Stimulated activated CD8-positive, alpha-beta memory T cell treated with anti-CD3 and anti-CD28 coated beads, Interleukin-15, amount 100 ng/mL, for 24 hours (primary cell): ENCODE results near the gene DEFB115.
"Not testable (repeated sequence)": the region's sequence is repeated elsewhere in the genome, so short reads cannot be mapped to it uniquely, and the experiment has no call there.

ENCODE experiments used
- DNase-seq: peaks from one replicate; pipeline ENCODE4 v3.0.0-alpha.2; 2020; ENCODE audit warnings: low read depth

The DEFB115 gene, protein sequence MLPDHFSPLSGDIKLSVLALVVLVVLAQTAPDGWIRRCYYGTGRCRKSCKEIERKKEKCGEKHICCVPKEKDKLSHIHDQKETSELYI

DNA sequence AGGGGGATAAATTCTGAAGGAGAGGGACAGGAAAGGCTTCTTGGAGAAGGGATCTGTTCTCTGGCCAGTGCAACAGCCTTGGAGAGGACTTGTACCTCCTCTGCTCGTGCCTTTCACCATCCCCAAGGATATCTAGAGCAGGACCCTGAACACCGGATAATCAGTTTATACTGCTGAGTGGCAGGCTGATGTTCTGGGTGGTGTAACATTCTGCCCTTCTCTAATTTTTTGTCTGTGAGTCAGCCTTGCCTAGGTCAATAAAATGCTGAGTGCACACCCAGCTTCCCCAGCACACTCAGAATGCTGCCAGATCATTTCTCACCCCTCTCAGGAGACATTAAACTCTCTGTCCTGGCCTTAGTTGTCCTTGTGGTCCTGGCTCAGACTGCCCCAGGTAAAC lies at the start of gene DEFB115:
Gene DEFB115 (plus strand): TSS at position 301 of the 400 bp plus-strand sequence. CDS start 0 bp downstream, at position 301.
- DNase-seq = no peak

DNA sequence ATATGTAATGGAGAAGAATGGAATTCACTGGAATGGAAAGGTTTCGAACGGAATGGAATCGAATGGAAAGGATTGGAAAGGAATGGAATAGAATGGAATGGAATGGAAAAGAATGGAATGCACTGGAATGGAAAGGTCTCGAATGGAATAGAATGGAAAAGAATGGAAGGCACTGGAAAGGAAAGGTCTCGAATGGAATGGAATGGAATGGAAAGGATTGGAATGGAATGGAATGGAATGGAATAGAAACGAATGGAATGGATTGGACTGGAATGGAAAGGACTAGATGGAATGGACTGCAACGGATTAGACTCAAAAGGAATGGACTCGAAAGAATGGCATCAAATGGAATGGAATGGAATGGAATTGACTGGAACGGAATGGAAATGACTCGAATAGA lies 20.5 kb upstream of the DEFB115 start:
- DNase-seq = no peak

DNA sequence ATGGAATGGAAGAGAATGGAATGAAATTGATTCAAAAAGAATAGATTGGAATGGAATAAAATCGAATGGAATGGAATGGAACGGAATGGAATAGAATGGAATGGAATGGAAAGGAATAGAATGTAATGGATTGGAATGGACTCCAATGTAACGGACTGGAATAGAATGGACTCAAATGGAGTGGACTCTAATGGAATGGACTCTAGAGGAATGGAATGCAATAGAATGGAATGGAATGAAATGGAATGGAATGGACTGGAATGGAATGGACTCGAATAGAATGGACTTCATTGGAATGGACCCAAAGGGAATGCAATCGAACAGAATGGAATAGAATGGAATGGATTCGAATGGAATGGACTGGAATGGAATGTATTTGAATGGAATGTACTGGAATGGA lies 19.7 kb upstream of the DEFB115 start:
- DNase-seq = no peak

DNA sequence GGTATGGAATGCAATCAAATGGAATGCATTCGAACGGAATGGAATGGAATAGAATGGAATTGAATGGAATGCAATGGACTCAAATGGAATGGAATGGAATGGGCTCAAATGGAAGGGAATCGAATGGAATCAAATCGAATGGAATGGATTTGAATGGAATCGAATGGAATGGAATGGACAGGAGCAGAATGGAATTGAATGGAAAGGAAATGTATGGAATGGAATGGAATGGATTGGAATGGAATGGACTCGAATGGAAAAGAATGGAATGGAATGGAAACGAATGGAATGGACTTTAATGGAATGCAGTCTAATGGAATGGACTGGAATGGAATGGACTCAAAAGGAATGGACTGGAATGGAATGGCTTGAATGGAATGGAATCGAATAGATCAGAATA lies 18.3 kb upstream of the DEFB115 start:
- no peak for DNase-seq

DNA sequence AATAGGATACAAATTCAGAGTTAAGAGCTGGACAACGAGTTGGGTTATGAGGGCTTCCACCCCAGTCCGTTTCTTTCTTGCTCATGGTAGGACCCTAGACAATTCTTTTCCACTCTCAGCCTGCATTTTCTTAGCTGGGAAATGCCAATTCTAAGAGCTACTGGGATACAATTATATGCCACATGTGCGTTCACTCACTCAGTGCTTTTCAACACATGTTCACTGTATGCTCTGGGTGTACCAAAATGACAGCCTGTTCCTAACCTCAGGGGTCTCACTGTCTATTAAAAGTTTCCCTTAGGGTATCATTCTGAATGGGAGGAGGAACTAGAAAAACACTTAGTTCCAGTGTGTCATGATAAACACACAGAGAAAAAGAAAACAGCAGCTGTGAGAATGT lies 505 bp upstream of the DEFB115 start:
- DNase-seq = no peak

DNA sequence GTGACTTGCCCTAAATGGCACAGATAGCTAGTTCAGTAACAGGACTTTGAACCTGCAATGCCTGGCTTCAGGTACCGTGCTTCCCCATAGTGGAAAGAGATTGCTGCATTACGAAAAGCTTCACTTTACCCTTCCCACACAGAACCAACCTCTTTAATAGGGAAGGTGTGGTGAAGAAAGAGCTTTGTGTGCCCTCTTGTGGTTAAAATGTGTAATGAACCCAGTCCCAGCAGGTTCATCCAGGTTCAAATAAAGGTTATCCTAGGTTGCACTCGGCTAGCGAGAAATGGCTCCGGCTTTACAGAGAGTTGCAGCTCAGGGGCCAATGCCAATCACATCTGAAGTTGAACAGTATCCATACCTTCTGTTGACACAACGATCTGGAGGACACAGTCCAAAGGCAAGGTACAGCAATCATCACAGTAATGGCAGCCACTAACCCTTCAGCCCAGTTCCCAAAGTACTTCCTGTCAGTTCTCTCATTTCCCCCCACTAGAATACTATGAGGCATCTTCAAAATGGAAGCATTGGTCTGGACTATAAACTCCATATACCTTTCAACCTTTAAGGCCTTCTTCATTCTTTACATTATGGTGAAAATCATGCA lies 3.0 kb downstream of the DEFB115 start:
- no peak for DNase-seq

DNA sequence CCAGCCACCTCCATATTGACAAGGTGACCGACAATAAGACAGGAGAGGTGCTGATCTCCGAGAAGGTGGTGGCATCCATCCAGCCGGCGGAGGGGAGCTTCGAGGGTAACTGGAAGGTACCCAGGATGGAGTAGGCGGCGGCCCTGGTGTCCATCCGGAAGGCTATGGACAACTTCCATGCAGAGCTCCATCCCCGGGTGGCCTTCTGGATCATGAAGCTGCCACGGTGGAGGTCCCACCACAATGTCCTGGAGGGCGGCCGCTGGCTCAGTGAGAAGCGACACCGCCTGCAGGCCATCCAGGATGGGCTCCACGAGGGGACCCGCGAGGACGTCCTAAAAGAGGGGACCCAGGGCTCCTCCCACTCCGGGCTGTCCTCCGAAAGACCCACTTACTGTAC lies 17.0 kb downstream of the DEFB115 start:
- DNase-seq = no peak

DNA sequence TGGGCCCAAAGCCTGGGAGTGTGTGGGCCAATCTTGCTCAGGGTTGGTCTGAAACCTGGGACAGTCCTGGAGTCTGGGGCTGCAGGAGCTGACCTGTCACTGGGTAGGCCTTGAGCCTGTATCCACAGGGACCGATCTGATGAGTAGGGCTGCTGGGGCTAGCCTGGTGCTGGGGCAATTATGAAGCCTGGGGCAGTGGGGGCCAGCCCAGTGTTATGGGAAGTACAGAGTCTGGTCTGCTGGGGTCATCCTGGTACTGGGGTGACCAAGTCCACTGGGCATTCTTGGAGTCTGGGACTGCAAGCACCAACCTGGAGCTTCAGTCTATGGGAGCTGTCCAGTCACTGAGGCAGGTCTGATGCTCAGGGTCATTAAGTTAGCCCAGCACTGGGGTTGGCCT lies 20.7 kb downstream of the DEFB115 start:
- DNase-seq = no peak

DNA sequence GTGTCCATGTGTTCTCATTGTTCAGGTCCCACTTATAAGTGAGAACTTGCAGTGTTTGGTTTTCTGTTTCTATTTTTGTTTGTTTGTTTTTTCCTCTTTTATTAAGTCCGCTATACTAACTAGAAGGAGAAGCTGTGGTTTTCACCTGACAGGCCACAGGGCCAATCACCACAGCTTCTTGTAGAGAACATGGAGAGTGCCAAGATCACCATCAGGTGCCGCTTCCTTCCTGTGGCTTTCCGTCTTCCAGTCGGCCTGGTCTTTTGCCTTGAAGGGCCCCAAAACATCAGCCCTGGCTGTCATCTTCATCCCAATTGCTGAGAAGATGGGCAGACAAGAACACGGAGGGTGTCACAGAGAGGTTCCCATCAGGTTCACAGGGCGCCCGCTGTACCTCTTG lies 27.5 kb downstream of the DEFB115 start:
- DNase-seq = not testable (repeated sequence)

DNA sequence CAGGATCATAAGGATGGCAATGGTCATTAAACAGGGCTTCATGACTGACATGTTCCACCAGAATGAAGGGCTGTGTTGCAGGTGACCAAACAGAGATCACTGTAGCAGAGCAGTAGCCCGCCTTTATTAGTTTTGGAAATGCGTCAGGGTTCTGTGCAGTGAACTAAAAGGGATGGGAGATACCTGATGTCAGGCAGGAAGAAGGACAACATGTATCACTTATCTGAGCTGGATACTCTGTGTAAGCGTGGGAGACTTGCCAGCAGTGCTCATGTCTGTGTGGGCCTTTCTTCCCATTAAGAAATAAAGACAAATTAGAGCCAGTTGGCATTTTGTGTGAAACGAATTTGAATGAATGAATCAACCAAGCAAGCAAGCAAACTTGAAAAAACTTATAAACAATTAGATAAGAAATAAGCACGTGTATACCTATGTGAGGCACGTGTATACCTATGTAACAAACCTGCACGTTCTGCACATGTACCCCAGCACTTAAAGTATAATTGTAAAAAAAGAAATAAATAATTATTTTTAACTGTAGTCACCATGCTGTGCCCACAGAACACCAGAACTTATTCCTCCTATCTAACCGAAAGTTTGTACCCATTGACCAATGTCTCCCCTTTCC lies 51.2 kb downstream of the DEFB115 start, which contains the start of gene DEFB116:
Gene DEFB116 (minus strand): TSS at position 51 of the 628 bp plus-strand sequence. CDS start 0 bp downstream, at position 51.
- DNase-seq = no peak
